ENCODE measurements around the gene FAM227B. TPM values are rescaled to one million over a fixed set of nuclear protein-coding genes. Genes with fewer than 3 reads are reported as not detected.
A peak's percentile ranks its signal among the peaks of the same experiment; 100 is the strongest.

FAM227B gene
- total RNA-seq, 1 donor from 2014 or later, result 5.1 TPM

DNA sequence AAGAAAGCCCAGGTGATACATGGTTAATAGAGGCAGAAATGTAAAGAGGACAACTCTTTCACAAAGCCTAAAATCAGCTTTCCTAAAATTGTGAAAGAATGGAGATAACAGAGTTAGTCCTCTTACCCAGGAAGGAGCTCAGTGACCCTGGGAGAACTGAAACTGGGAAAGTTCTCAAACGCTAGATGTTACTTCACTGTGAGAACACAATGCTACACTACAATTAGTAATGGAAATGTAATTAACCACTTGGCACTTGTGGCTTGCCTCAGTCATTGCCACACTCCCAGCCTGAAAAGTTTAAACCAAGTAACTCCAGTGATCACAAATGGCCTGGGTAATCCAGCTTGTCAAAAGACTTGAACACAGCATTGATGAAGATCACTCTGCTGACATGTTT lies 300.3 kb downstream of the FAM227B start:
- TF ChIP-seq, protein P1, sequence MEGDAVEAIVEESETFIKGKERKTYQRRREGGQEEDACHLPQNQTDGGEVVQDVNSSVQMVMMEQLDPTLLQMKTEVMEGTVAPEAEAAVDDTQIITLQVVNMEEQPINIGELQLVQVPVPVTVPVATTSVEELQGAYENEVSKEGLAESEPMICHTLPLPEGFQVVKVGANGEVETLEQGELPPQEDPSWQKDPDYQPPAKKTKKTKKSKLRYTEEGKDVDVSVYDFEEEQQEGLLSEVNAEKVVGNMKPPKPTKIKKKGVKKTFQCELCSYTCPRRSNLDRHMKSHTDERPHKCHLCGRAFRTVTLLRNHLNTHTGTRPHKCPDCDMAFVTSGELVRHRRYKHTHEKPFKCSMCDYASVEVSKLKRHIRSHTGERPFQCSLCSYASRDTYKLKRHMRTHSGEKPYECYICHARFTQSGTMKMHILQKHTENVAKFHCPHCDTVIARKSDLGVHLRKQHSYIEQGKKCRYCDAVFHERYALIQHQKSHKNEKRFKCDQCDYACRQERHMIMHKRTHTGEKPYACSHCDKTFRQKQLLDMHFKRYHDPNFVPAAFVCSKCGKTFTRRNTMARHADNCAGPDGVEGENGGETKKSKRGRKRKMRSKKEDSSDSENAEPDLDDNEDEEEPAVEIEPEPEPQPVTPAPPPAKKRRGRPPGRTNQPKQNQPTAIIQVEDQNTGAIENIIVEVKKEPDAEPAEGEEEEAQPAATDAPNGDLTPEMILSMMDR (IDR thresholded peaks at IDR 0.05), result no peak
- H3K27me3 ChIP-seq (ENCODE audit: low read depth), result no peaks in the 10 kb centered on the region
- intact Hi-C loops (cut with DNase I), result no loop called here
- no peaks in the 10 kb centered on the region for H3K9me3 ChIP-seq
- DNase-seq, result no peak
- peaks cover 24% of the 10 kb centered on the region for H3K36me3 ChIP-seq
- H3K4me3 ChIP-seq, result no peak overlapping the region
- ATAC-seq, result peak; percentile 54
- peak overlapping the region; percentile 33 for H3K27ac ChIP-seq
- H3K4me1 ChIP-seq, result peaks cover 10% of the 10 kb centered on the region

DNA sequence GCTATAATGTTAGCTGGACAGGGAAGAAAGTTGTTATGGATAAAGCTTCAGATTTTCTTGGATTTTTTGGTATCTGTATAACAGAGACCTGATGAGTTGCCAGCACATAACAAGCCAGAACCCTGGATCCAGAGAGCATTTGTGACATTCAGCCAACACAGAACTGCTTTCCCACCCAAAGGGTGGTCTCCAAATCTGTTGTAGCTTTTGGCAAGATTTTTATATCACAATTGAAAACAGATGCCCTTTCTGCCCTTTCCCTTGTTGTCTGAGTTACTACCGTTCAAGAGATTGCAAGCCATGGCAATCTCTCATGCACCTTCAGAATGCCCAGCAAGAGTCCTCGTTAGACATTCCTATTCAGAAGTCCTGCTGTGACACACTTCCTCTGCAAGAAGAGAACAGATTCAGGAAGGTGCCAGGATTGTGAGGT lies 305.2 kb downstream of the FAM227B start:
- H3K4me3 ChIP-seq, result no peak overlapping the region
- H3K27me3 ChIP-seq (ENCODE audit: low read depth), result no peaks in the 10 kb centered on the region
- DNase-seq (no peak), ATAC-seq (no peak)
- TF ChIP-seq, protein P1 (IDR thresholded peaks at IDR 0.05), result no peak
- no peaks in the 10 kb centered on the region for H3K9me3 ChIP-seq
- intact Hi-C loops (cut with DNase I), result no loop called here
- H3K36me3 ChIP-seq, result peaks cover 17% of the 10 kb centered on the region
- H3K4me1 ChIP-seq, result peaks cover 10% of the 10 kb centered on the region
- no peak overlapping the region for H3K27ac ChIP-seq

DNA sequence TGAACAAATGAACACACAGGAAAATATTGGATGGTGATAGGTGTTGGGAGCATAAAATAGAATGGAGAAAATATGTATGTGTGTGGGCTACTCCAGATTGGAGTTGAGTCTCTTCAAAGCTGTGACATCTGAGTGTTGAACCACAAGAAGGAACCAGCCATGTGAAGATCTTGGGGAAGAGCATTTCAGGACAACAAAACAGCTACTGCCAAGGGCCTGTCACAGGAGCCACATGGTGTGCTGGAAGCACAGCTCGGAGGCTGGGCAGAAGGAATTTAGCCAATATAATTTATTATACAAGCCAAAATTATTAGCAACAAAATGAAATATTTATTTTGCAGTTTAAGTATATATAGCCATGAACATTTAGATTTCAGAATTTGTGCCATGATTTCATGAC lies 305.9 kb downstream of the FAM227B start:
- intact Hi-C loops (cut with DNase I), result no loop called here
- no peaks in the 10 kb centered on the region for H3K27me3 ChIP-seq (ENCODE audit: low read depth)
- no peak overlapping the region for H3K27ac ChIP-seq
- TF ChIP-seq, protein P1 (IDR thresholded peaks at IDR 0.05), result no peak
- H3K36me3 ChIP-seq, result peaks cover 10% of the 10 kb centered on the region
- H3K4me3 ChIP-seq, result no peak overlapping the region
- ATAC-seq, result no peak
- H3K9me3 ChIP-seq, result no peaks in the 10 kb centered on the region
- H3K4me1 ChIP-seq, result peaks cover 3% of the 10 kb centered on the region
- DNase-seq, result no peak

DNA sequence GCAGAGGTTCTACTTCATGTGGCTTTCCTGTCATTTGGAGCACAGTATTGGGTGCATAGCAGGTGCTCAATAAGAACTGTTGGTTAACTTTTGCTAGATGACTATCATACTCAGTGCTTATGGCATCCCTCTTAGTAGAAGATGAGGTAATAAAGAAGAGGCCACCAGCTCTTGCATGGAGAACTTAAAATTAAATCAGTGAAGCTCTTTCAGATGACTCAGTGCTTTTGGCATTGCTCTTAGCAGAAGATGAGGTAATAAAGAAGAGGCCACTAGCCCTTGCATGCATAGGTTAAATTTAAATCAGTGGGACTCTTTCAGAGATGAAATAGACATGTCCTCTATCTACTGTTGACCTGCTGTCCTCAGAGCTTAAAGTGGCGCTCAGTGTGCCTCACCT lies 307.0 kb downstream of the FAM227B start:
- H3K36me3 ChIP-seq, result no peaks in the 10 kb centered on the region
- no peaks in the 10 kb centered on the region for H3K4me1 ChIP-seq
- TF ChIP-seq, protein P1 (IDR thresholded peaks at IDR 0.05), result no peak
- H3K27ac ChIP-seq, result no peak overlapping the region
- DNase-seq, result no peak
- no peaks in the 10 kb centered on the region for H3K27me3 ChIP-seq (ENCODE audit: low read depth)
- no peaks in the 10 kb centered on the region for H3K9me3 ChIP-seq
- no peak overlapping the region for H3K4me3 ChIP-seq
- intact Hi-C loops (cut with DNase I), result no loop called here
- ATAC-seq, result no peak

DNA sequence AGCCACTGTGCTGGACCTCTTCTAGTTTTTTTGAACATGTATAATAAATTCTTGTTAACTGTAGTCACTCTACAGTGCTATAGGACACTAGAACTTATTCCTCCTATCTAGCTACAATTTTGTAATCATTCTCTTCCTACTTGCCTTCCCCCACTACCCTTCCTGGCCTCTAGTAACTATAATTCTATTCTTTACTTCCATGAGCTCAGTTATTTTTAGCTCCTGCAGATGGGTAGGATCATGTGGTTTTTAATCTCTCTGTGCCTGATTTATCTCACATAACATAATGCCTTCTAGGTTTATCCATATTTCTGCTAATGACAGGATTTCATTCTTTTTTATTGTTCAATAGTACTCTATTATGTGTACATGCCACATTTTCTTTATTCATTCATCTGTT lies 310.7 kb downstream of the FAM227B start:
- H3K9me3 ChIP-seq, result no peaks in the 10 kb centered on the region
- DNase-seq, result no peak
- no peak overlapping the region for H3K27ac ChIP-seq
- H3K27me3 ChIP-seq (ENCODE audit: low read depth), result no peaks in the 10 kb centered on the region
- ATAC-seq, result no peak
- H3K36me3 ChIP-seq, result peaks cover 2% of the 10 kb centered on the region
- intact Hi-C loops (cut with DNase I), result no loop called here
- H3K4me3 ChIP-seq, result no peak overlapping the region
- TF ChIP-seq, protein P1 (IDR thresholded peaks at IDR 0.05), result no peak
- H3K4me1 ChIP-seq, result no peaks in the 10 kb centered on the region

DNA sequence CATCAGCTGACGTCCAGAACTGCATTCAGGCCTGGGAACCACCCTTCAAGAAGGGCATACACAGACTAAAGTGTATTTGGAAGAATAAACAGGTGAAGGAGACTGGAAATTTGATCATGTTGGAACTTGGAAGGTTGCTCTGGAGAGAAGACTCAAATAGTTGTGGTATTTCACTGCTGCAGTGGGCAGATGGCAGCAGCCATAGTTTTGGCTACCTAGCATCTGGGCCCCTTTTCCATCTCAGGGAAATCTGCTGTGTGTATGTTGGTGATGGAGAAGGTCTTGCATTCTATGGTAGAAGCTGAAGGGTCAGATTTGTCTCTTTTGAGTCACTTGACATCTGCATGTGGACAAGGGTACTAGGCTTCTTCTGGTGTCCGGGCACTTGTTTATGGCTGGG lies 311.9 kb downstream of the FAM227B start:
- no peak overlapping the region for H3K4me3 ChIP-seq
- intact Hi-C loops (cut with DNase I), result no loop called here
- peaks cover 11% of the 10 kb centered on the region for H3K36me3 ChIP-seq
- ATAC-seq (no peak), DNase-seq (no peak)
- H3K27ac ChIP-seq, result no peak overlapping the region
- H3K27me3 ChIP-seq (ENCODE audit: low read depth), result no peaks in the 10 kb centered on the region
- TF ChIP-seq, protein P1 (IDR thresholded peaks at IDR 0.05), result no peak
- H3K9me3 ChIP-seq, result no peaks in the 10 kb centered on the region
- no peaks in the 10 kb centered on the region for H3K4me1 ChIP-seq
